Endothelial cell (in vitro differentiated cells): ENCODE data around the gene NRG4. TPM values are rescaled to one million over a fixed set of nuclear protein-coding genes. Genes with fewer than 3 reads are reported as not detected.
"Not testable (repeated sequence)": the region's sequence is repeated elsewhere in the genome, so short reads cannot be mapped to it uniquely, and the experiment has no call there.

Experiments
- DNase-seq: peaks from one replicate; pipeline ENCODE4 v3.0.0; 2021; ENCODE audit warnings: low spot score
- H3K27ac Mint-ChIP-seq: one replicate; pipeline ENCODE4 v1.8.0; 2021; ENCODE audit warnings: mixed read lengths, inconsistent platforms; ENCODE audit not compliant: unreplicated experiment
- H3K27me3 Mint-ChIP-seq: one replicate; pipeline ENCODE4 v1.8.0; 2021; ENCODE audit warnings: mild to moderate bottlenecking, moderate library complexity, mixed read lengths, inconsistent platforms; ENCODE audit not compliant: unreplicated experiment
- H3K36me3 Mint-ChIP-seq: one replicate; pipeline ENCODE4 v1.8.0; 2021; ENCODE audit warnings: mild to moderate bottlenecking, low read depth, mixed read lengths, inconsistent platforms; ENCODE audit not compliant: unreplicated experiment
- H3K4me1 Mint-ChIP-seq: one replicate; pipeline ENCODE4 v1.8.0; 2021; ENCODE audit warnings: mild to moderate bottlenecking, mixed read lengths, inconsistent platforms; ENCODE audit not compliant: unreplicated experiment
- H3K4me3 Mint-ChIP-seq: one replicate; pipeline ENCODE4 v1.8.0; 2021; ENCODE audit warnings: mild to moderate bottlenecking, mixed read lengths, inconsistent platforms; ENCODE audit not compliant: unreplicated experiment
- H3K9me3 Mint-ChIP-seq: one replicate; pipeline ENCODE4 v1.8.0; 2021; ENCODE audit warnings: mixed read lengths, inconsistent platforms; ENCODE audit not compliant: unreplicated experiment
- CTCF ChIP-seq: fragments of 200-600 bp; sonication (generic); IDR thresholded peaks from one replicate; pipeline ENCODE4 v1.5.0; 2021; ENCODE audit warnings: antibody characterized with exemption; ENCODE audit not compliant: unreplicated experiment
- total RNA-seq: library from RNA; stranded (reverse); fragmentation: NEBNext Ultra II Directional; extraction: Animal tissue kit (Norgen Biotek cat#: 25700); gene quantifications from one replicate; pipeline ENCODE4 v1.2.1, GENCODE V29; 2021; ENCODE audit not compliant: unreplicated experiment

Gene NRG4
- total RNA-seq, 1 donor from 2014 or later = 2.7 TPM

- DNase-seq = peak; percentile 40
- peaks cover 7% of the 10 kb centered on the region for H3K27me3 Mint-ChIP-seq
- no peak for TF ChIP-seq CTCF
- no peaks in the 10 kb centered on the region for H3K9me3 Mint-ChIP-seq
- peak overlapping the region; percentile 92 for H3K4me3 Mint-ChIP-seq
- H3K4me1 Mint-ChIP-seq = peaks cover 35% of the 10 kb centered on the region
- H3K27ac Mint-ChIP-seq = peak overlapping the region; percentile 24
- H3K36me3 Mint-ChIP-seq = no peaks in the 10 kb centered on the region
Observed at GRCh38 chr15:76058714-76059319, 46.6 kb upstream of the NRG4 start.

- Mint-ChIP-seq H3K4me3 (no peak overlapping the region), H3K4me1 (peaks cover 27% of the 10 kb centered on the region), H3K9me3 (no peaks in the 10 kb centered on the region), H3K36me3 (no peaks in the 10 kb centered on the region), H3K27me3 (peaks cover 5% of the 10 kb centered on the region), H3K27ac (no peak overlapping the region)
- peak; percentile 82 for TF ChIP-seq CTCF
- DNase-seq = peak; percentile 40
Observed at GRCh38 chr15:76057332-76058000, 45.2 kb upstream of the NRG4 start.

GRCh38 chr15:76056931-76057330, 44.7 kb upstream of the NRG4 start:
- no peaks in the 10 kb centered on the region for H3K36me3 Mint-ChIP-seq
- no peak overlapping the region for H3K4me3 Mint-ChIP-seq
- H3K4me1 Mint-ChIP-seq = peaks cover 23% of the 10 kb centered on the region
- DNase-seq = no peak
- TF ChIP-seq CTCF = no peak
- peaks cover 5% of the 10 kb centered on the region for H3K27me3 Mint-ChIP-seq
- no peaks in the 10 kb centered on the region for H3K9me3 Mint-ChIP-seq
- no peak overlapping the region for H3K27ac Mint-ChIP-seq

GRCh38 chr15:76054201-76054600, 42.0 kb upstream of the NRG4 start:
- H3K9me3 Mint-ChIP-seq = not testable (repeated sequence)

GRCh38 chr15:76038512-76038911, 26.3 kb upstream of the NRG4 start:
- DNase-seq = no peak
- Mint-ChIP-seq H3K27ac (no peak overlapping the region), H3K36me3 (peaks cover 4% of the 10 kb centered on the region), H3K27me3 (no peaks in the 10 kb centered on the region), H3K4me1 (no peaks in the 10 kb centered on the region), H3K4me3 (no peak overlapping the region), H3K9me3 (no peaks in the 10 kb centered on the region)
- no peak for TF ChIP-seq CTCF

More at GRCh38 chr15:76054201-76054600, 42.0 kb upstream of the NRG4 start:
- H3K27ac Mint-ChIP-seq, H3K27me3 Mint-ChIP-seq, H3K4me3 Mint-ChIP-seq, DNase-seq, H3K36me3 Mint-ChIP-seq: not testable (repeated sequence)
- H3K4me1 Mint-ChIP-seq = peaks cover 12% of the 10 kb centered on the region
